ENCODE results near the gene PKD1L1. TPM values are rescaled to one million over a fixed set of nuclear protein-coding genes. Genes with fewer than 3 reads are reported as not detected.
"Not testable (repeated sequence)": the region's sequence is repeated elsewhere in the genome, so short reads cannot be mapped to it uniquely, and the experiment has no call there.

PKD1L1 gene
- total RNA-seq, 2 donors from 2014 or later = 0.77 to 0.83 TPM

DNA sequence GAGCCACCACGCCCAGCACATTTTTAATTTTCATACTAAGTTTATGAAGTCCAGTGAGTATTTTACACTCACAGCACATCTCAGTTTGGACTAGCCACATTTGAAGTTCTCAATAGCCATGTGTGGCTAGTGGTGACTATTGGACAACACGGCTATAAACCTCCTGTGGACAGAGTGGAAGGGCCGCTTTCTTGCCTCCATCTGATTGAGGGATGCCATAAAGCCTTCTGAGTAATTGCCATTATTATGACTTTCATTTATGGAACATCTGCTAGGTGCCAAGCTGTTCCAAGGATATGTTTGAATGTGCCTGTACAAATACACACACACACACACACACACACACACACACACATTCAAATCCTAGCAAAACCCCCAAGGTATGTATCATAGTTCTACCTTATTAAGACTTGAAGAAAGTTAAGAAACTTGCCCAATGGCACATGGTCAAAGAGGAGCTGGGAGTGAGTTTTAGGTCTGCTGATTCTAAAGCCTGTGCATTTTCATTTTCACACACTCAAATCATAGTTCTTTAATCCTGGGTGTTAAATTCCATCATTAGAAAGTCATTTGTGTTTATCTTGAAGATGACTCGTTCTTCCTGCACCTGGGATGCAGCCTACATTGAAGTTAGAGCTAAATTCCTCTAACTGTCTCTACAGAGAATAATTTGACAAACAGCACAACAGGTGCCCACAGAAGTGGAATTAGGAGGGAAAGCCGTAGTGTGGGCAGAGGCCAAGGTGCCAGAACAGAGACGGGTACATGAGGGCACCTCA is 143.3 kb downstream of the PKD1L1 start:
- no peaks in the 10 kb centered on the region for H3K9me3 ChIP-seq (ENCODE audit: control insufficient read depth, low read length, poor library complexity, severe bottlenecking)
- Mint-ChIP-seq H3K36me3 (ENCODE audit: low read depth) (no peaks in the 10 kb centered on the region), H3K27me3 (peaks cover 5% of the 10 kb centered on the region), H3K4me3 (no peak overlapping the region), H3K27ac (no peak overlapping the region), H3K4me1 (no peaks in the 10 kb centered on the region)
- no peak for DNase-seq
- no peak for ATAC-seq

DNA sequence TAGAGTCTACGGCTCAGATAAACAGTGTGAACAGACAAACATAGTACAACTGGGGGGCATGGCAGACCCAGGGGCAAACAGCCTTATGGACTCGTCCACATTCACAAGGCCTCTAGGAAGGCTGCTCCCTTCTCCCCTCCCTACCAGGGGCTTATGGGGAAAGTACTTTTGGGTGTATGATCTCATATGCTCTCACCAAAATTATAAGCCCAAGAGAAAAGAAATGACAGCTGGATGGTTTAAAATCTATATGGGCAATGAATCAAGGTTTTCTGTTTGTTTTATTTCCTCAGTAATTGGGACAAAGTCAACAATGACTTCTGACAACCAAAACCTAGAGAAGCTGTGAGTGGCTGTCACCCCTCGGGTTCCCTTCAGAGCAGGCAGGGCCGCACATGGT is 144.4 kb downstream of the PKD1L1 start:
- H3K4me3 Mint-ChIP-seq = no peak overlapping the region
- H3K36me3 Mint-ChIP-seq (ENCODE audit: low read depth) = no peaks in the 10 kb centered on the region
- DNase-seq (no peak), ATAC-seq (no peak)
- no peaks in the 10 kb centered on the region for H3K4me1 Mint-ChIP-seq
- peaks cover 5% of the 10 kb centered on the region for H3K27me3 Mint-ChIP-seq
- H3K9me3 ChIP-seq (ENCODE audit: control insufficient read depth, low read length, poor library complexity, severe bottlenecking) = no peaks in the 10 kb centered on the region
- no peak overlapping the region for H3K27ac Mint-ChIP-seq

DNA sequence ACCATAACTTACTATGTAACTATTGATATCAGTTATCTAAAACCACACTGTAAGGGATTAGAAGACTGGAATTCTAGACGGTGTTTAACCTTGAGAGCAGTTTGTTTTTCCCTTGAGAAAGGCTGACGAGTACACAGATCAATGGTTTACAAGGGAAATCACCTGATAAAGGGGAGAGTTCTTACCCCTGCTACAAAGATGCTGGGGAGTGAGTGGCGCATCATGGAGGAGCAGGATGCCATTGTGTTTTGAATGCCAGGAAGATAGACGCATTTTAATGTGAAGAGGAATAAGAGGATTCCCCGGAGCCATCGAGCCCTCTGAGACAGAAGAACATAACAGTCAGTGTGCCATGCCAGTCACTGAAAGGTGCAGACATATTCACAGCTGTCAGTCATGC is 145.2 kb downstream of the PKD1L1 start:
- ATAC-seq = no peak
- Mint-ChIP-seq H3K27me3 (peaks cover 3% of the 10 kb centered on the region), H3K27ac (no peak overlapping the region), H3K4me1 (no peaks in the 10 kb centered on the region), H3K36me3 (ENCODE audit: low read depth) (no peaks in the 10 kb centered on the region), H3K4me3 (no peak overlapping the region)
- H3K9me3 ChIP-seq (ENCODE audit: control insufficient read depth, low read length, poor library complexity, severe bottlenecking) = no peaks in the 10 kb centered on the region
- DNase-seq = no peak

DNA sequence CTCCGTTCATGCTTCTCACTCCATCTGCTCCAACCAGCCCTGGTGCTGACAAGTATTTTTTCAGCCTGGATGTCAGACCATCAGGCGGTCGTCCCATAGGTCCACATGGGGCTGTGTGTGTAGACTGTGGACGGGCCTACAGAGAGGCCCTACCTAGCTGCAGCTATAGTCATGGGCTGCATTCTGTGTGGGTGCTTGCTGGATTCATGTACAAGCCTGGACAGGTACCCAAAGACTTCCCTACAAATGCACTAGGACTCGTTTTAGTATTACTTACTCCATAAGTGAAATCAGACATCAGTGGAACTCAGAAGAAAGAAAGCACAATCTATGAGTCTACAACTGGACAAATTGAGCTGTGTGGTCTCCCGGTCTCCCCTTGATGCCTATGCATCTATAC is 146.8 kb downstream of the PKD1L1 start:
- H3K27ac Mint-ChIP-seq = no peak overlapping the region
- H3K4me1 Mint-ChIP-seq = no peaks in the 10 kb centered on the region
- no peaks in the 10 kb centered on the region for H3K27me3 Mint-ChIP-seq
- H3K9me3 ChIP-seq (ENCODE audit: control insufficient read depth, low read length, poor library complexity, severe bottlenecking) = no peaks in the 10 kb centered on the region
- ATAC-seq = no peak
- DNase-seq = no peak
- no peak overlapping the region for H3K4me3 Mint-ChIP-seq
- H3K36me3 Mint-ChIP-seq (ENCODE audit: low read depth) = no peaks in the 10 kb centered on the region

DNA sequence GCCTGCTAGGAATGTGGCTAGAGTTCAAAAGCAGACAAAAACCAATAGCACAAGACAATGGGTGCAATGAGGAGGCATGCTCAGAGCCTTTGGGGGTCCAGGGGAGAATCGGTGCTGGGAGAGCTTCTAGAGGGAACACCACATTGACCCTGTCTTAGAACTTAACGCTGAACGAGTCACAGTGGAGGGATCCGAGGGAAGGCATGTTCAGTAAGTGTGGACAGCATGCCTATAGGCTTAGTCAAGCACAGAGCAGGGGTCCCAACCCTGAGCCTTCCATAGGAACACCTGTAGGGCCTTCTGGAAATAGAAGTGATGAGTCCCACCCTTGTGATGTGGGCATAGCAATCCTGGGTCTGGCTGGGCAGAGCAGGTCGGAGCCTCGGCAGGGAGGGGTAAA is 148.7 kb downstream of the PKD1L1 start:
- Mint-ChIP-seq H3K4me1 (no peaks in the 10 kb centered on the region), H3K4me3 (no peak overlapping the region), H3K27ac (no peak overlapping the region), H3K36me3 (ENCODE audit: low read depth) (no peaks in the 10 kb centered on the region), H3K27me3 (peaks cover 12% of the 10 kb centered on the region)
- ATAC-seq = no peak
- DNase-seq = no peak
- H3K9me3 ChIP-seq (ENCODE audit: control insufficient read depth, low read length, poor library complexity, severe bottlenecking) = no peaks in the 10 kb centered on the region

DNA sequence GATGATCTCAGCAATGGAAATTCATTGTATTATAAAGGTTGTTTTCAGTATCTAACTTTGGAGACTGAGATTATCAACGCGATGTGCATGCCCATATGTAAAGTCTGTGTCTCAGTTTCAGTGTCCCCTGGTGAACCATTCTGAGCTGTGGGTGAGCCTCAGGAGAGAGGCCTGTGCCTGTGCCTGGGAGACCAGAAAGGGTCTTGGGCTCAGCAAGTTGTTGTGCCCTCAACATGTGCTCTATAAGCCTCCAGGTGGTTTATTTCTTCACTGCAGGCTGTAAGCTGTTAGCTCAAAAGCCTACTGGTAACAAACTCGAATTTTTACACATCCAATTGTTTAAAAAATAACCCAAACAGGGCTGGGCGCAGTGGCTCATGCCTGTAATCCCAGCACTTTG is 151.9 kb downstream of the PKD1L1 start:
- Mint-ChIP-seq H3K4me3 (no peak overlapping the region), H3K27me3 (peaks cover 30% of the 10 kb centered on the region), H3K36me3 (ENCODE audit: low read depth) (no peaks in the 10 kb centered on the region), H3K27ac (no peak overlapping the region), H3K4me1 (no peaks in the 10 kb centered on the region)
- DNase-seq (no peak), ATAC-seq (no peak)
- H3K9me3 ChIP-seq (ENCODE audit: control insufficient read depth, low read length, poor library complexity, severe bottlenecking) = no peaks in the 10 kb centered on the region

DNA sequence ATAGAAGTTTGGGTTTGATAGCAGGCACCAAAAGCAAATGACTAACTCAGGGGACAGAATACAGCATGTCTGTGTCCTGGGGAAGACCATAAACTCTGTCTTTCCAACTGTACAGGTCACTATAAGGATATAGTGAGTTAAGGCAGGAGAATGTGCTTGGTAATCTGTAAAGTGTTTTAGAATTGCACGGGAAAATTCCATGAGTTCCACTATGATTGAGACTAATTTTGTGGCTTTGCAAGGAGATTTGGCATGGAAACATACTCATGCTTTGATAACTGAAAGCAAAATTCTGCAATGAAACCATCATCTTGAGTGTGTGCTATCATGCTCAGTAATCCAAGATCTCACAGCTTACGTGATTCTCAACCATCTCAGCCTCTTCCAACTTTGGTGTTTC is 152.6 kb downstream of the PKD1L1 start:
- DNase-seq = no peak
- no peaks in the 10 kb centered on the region for H3K36me3 Mint-ChIP-seq (ENCODE audit: low read depth)
- no peaks in the 10 kb centered on the region for H3K4me1 Mint-ChIP-seq

DNA sequence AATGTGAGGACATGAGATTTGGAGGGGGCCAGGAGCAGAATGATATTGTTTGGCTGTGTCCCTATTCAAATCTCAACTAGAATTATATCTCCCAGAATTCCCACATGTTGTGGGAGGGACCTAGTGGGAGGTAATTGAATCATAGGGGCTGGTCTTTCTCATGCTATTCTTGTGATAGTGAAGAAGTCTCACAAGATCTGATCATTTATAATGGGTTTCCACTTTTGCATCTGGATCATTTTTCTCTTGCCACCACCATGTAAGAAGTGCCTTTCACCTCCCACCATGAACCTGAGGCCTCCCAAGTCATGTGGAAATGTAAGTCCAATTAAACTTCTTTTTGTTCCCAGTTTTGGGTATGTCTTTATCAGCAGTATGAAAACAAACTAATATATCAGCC is 153.1 kb downstream of the PKD1L1 start:
- not testable (repeated sequence) for DNase-seq; H3K4me3 Mint-ChIP-seq; H3K9me3 ChIP-seq (ENCODE audit: control insufficient read depth, low read length, poor library complexity, severe bottlenecking); H3K27ac Mint-ChIP-seq; H3K36me3 Mint-ChIP-seq (ENCODE audit: low read depth); ATAC-seq; H3K4me1 Mint-ChIP-seq
- H3K27me3 Mint-ChIP-seq = peaks cover 32% of the 10 kb centered on the region

More for the DNA sequence above, 152.6 kb downstream of the PKD1L1 start:
- no peaks in the 10 kb centered on the region for H3K9me3 ChIP-seq (ENCODE audit: control insufficient read depth, low read length, poor library complexity, severe bottlenecking)
- H3K27ac Mint-ChIP-seq = no peak overlapping the region
- no peak overlapping the region for H3K4me3 Mint-ChIP-seq
- no peak for ATAC-seq
- peaks cover 32% of the 10 kb centered on the region for H3K27me3 Mint-ChIP-seq

DNA sequence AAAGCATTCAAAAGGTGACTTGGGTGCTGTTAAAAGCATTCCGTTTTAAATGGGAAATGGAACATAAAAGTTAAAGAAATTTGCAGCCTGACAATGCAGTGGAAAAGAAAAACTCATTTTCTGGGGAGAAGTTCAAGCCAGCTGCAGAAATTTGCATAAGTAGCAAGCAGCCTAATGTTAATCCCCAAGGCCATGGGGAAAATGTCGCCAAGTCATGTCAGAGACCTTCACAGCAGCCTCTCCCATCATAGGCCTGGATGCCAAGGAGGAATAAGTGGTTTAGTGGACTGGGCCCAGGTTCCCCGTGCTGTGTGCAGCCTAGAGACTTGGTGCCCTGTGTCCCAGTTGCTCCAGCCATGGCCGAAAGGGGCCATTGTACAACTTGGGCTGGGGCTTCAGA is 154.2 kb downstream of the PKD1L1 start:
- Mint-ChIP-seq H3K4me1 (no peaks in the 10 kb centered on the region), H3K27ac (no peak overlapping the region), H3K4me3 (no peak overlapping the region), H3K36me3 (ENCODE audit: low read depth) (no peaks in the 10 kb centered on the region), H3K27me3 (peaks cover 32% of the 10 kb centered on the region)
- no peak for DNase-seq
- ATAC-seq = no peak
- no peaks in the 10 kb centered on the region for H3K9me3 ChIP-seq (ENCODE audit: control insufficient read depth, low read length, poor library complexity, severe bottlenecking)

DNA sequence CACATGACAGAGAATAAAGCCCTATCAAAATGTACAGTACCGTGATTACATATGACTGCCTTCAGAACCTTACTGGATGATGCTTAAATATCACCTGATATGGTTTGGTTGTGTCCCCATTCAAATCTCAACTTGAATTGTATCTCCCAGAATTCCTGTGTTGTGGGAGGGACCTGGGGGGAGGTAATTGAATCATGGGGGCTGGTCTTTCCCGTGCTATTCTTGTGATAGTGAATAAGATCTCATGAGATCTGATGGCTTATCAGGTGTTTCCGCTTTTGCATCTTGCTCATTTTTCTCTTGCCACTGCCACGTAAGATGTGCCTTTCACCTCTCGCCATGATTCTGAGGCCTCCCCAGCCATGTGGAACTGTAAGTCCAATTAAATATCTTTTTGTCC is 155.1 kb downstream of the PKD1L1 start:
- ATAC-seq, DNase-seq: not testable (repeated sequence)
- H3K27me3 Mint-ChIP-seq = peaks cover 32% of the 10 kb centered on the region

DNA sequence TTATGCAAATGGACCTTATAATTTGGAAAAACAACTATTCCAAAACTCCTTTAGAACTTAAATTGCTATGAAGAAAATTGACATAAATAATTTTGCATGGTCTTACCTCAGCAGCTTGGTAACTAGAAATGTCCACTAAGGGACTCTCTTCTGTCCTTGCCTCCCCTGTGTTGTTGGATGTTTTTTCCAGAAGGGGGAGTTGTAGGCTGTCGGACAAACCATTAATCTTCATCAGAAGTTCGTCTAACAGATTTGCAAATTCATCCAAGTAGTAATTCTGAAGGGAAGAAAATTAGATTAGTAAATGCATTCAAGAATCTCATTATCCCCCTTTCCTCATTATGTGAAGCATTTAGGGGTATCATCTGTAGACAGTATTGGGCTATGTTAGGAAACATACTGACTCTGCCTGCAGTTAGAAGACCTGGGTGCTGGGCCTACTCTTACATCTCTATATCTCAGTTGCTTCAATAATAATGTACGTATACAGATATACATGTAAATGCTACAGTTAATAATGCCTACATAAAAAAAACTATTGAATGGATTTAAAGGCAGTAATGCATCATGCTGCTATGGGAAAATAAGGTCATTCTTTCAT is 155.6 kb downstream of the PKD1L1 start:
- no peak overlapping the region for H3K4me3 Mint-ChIP-seq
- no peak for DNase-seq
- ATAC-seq = no peak
- H3K27me3 Mint-ChIP-seq = peaks cover 32% of the 10 kb centered on the region
- no peaks in the 10 kb centered on the region for H3K36me3 Mint-ChIP-seq (ENCODE audit: low read depth)
- no peaks in the 10 kb centered on the region for H3K4me1 Mint-ChIP-seq
- no peak overlapping the region for H3K27ac Mint-ChIP-seq
- no peaks in the 10 kb centered on the region for H3K9me3 ChIP-seq (ENCODE audit: control insufficient read depth, low read length, poor library complexity, severe bottlenecking)

More for the DNA sequence above, 155.1 kb downstream of the PKD1L1 start:
- not testable (repeated sequence) for H3K36me3 Mint-ChIP-seq (ENCODE audit: low read depth); H3K4me3 Mint-ChIP-seq; H3K9me3 ChIP-seq (ENCODE audit: control insufficient read depth, low read length, poor library complexity, severe bottlenecking); H3K4me1 Mint-ChIP-seq; H3K27ac Mint-ChIP-seq

DNA sequence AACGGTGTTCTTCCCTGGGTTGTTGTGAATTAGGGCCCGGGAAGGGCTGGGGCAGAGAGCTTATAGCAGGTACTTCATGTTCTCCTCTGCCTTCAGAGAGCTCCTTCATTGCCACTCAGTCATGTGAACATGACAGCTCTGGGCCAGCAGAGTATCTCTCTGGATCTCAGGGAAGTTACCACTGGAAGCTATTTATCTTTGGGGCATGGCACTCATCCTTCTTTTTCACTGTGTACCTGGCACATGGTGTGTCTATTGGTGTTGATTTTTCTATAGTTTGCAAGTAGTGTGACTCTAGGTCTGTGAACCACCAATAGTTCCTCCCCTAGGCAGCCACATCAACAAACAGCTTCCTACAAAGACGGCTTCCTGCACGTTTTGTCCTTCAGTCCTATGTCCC is 156.6 kb downstream of the PKD1L1 start:
- Mint-ChIP-seq H3K36me3 (ENCODE audit: low read depth) (no peaks in the 10 kb centered on the region), H3K4me3 (no peak overlapping the region), H3K27ac (no peak overlapping the region), H3K4me1 (no peaks in the 10 kb centered on the region), H3K27me3 (peaks cover 32% of the 10 kb centered on the region)
- no peaks in the 10 kb centered on the region for H3K9me3 ChIP-seq (ENCODE audit: control insufficient read depth, low read length, poor library complexity, severe bottlenecking)
- ATAC-seq (no peak), DNase-seq (no peak)

DNA sequence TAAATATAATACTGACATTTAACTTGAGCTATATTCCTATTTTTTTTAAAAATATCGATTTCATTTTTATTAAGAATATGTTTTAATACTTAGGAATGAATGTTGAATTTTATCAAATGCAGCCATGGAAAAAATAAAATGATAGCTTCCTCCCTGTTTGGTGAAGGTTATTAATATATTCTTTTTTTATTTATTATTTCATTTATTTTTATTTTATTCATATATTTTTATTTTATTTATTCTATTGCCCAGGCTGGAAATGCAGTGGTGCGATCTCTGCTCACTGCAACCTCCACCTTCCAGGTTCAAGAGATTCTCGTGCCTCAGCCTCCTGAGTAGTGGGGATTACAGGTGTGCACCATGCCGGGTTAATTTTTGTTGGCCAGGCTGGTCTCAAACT is 160.2 kb downstream of the PKD1L1 start:
- Mint-ChIP-seq H3K27ac (no peak overlapping the region), H3K36me3 (ENCODE audit: low read depth) (no peaks in the 10 kb centered on the region), H3K4me1 (no peaks in the 10 kb centered on the region), H3K27me3 (peaks cover 18% of the 10 kb centered on the region), H3K4me3 (no peak overlapping the region)
- DNase-seq = no peak
- no peaks in the 10 kb centered on the region for H3K9me3 ChIP-seq (ENCODE audit: control insufficient read depth, low read length, poor library complexity, severe bottlenecking)
- no peak for ATAC-seq

All from T-helper 17 cell (primary cell).